ENCODE results near the gene BRCA1.
"Not testable (repeated sequence)": the region's sequence is repeated elsewhere in the genome, so short reads cannot be mapped to it uniquely, and the experiment has no call there.

BRCA1 gene

DNA sequence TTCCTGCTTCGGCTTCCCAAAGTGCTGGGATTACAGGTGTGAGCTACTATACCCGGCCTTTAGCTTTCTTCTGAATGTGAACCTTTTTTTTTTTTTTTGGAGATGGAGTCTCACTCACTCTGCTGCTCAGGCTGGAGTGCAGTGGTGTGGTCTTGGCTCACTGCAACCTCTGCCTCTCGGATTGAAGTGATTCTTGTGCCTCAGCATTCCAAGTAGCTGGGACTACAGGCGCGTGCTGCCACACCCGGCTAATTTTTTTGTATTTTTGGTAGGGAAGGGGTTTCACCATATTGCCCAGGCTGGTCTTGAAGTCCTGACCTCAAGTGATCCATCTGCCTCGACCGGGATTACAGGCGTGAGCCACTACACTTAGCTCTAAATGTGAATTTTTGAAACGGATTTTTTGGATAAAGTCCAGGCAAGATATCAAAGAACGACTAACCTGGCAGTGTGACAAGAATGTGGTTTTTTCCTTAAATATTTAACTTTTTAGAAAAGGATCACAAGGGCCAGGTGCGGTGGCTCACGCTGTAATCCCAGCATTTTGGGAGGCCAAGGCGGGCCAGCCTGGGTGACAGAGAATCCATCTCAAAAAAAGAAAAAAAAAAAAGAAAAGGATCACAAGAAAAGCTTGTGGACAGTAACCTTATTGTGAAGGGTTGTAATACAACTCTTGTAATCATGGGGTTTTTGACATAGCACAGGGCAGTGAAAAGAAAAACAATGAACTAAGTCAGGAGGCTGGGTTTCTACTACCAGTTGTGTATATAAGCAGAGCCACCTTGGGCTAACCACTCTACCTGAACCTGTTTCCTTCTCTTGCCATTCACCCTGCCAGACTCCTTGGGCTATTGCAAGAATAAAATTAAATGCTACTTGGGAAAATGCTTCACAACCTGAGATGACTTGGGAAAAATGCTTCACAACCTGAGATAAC lies 6.2 kb downstream of the BRCA1 start:
- H3K4me1 ChIP-seq, result no peaks in the 10 kb centered on the region
- H3K9ac ChIP-seq, result no peak overlapping the region
- TF ChIP-seq, protein P1, sequence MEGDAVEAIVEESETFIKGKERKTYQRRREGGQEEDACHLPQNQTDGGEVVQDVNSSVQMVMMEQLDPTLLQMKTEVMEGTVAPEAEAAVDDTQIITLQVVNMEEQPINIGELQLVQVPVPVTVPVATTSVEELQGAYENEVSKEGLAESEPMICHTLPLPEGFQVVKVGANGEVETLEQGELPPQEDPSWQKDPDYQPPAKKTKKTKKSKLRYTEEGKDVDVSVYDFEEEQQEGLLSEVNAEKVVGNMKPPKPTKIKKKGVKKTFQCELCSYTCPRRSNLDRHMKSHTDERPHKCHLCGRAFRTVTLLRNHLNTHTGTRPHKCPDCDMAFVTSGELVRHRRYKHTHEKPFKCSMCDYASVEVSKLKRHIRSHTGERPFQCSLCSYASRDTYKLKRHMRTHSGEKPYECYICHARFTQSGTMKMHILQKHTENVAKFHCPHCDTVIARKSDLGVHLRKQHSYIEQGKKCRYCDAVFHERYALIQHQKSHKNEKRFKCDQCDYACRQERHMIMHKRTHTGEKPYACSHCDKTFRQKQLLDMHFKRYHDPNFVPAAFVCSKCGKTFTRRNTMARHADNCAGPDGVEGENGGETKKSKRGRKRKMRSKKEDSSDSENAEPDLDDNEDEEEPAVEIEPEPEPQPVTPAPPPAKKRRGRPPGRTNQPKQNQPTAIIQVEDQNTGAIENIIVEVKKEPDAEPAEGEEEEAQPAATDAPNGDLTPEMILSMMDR (IDR thresholded peaks at IDR 0.05), result no peak
- no peak overlapping the region for H2AFZ ChIP-seq
- H3K4me3 ChIP-seq (ENCODE audit: low read depth, low read length), result no peak overlapping the region
- no peaks in the 10 kb centered on the region for H3K79me2 ChIP-seq
- H3K36me3 ChIP-seq (ENCODE audit: control insufficient read depth, insufficient read depth, low read length), result no peaks in the 10 kb centered on the region
- no peaks in the 10 kb centered on the region for H3K9me3 ChIP-seq (ENCODE audit: control insufficient read depth, low read length)
- H3K27me3 ChIP-seq (ENCODE audit: control insufficient read depth, insufficient read depth, low read length), result no peaks in the 10 kb centered on the region
- no peak overlapping the region for H3K4me2 ChIP-seq (ENCODE audit: low read length)
- no peak overlapping the region for H3K27ac ChIP-seq

DNA sequence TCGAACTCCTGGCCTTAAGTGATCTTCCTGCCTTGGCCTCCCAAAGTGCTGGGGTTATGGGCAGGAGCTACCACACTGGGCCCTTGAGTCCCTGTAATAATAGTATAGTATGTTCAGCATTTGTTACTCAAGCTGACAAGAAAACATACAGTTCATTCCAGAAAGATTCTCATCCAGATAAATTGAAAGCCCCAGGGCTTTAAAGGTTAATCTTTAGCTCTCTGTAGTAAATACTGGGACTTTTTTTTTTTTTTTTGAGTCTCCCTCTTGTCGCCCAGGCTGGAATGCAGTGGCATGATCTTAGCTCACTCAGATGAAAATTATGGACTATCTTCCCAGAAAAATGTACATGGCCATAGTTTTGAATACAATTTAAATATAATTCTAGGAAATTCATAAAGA lies 11.0 kb downstream of the BRCA1 start:
- Histone ChIP-seq H3K79me2 (no peaks in the 10 kb centered on the region), H3K36me3 (ENCODE audit: control insufficient read depth, insufficient read depth, low read length) (no peaks in the 10 kb centered on the region), H3K4me1 (no peaks in the 10 kb centered on the region), H3K27me3 (ENCODE audit: control insufficient read depth, insufficient read depth, low read length) (no peaks in the 10 kb centered on the region), H3K9me3 (ENCODE audit: control insufficient read depth, low read length) (no peaks in the 10 kb centered on the region), H3K27ac (no peak overlapping the region), H3K4me3 (ENCODE audit: low read depth, low read length) (no peak overlapping the region), H2AFZ (no peak overlapping the region), H3K9ac (no peak overlapping the region), H3K4me2 (ENCODE audit: low read length) (no peak overlapping the region)
- TF ChIP-seq, protein P1 (IDR thresholded peaks at IDR 0.05), result no peak

DNA sequence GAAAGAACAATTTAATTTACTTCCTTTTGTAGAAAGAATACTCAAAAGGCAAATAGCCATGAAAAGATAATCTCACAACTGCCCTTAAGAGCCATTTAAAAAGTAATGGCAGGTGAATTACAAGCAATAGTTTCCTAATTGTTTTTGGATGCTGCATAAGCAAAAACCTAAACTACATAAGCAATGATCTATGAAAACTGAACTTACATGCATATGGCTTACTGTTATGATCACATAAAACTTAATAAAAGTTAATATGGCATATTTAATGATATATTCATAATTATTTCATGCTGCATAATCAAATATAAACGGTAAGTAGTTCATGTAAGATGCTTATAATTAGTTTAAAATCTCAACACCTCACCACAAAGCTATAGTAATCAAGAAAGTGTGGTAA lies 18.6 kb downstream of the BRCA1 start:
- Histone ChIP-seq H2AFZ (no peak overlapping the region), H3K9ac (no peak overlapping the region), H3K27me3 (ENCODE audit: control insufficient read depth, insufficient read depth, low read length) (no peaks in the 10 kb centered on the region), H3K27ac (no peak overlapping the region), H3K4me2 (ENCODE audit: low read length) (no peak overlapping the region), H3K79me2 (no peaks in the 10 kb centered on the region), H3K9me3 (ENCODE audit: control insufficient read depth, low read length) (no peaks in the 10 kb centered on the region), H3K4me1 (no peaks in the 10 kb centered on the region), H3K4me3 (ENCODE audit: low read depth, low read length) (no peak overlapping the region), H3K36me3 (ENCODE audit: control insufficient read depth, insufficient read depth, low read length) (no peaks in the 10 kb centered on the region)
- TF ChIP-seq, protein P1 (IDR thresholded peaks at IDR 0.05), result no peak

DNA sequence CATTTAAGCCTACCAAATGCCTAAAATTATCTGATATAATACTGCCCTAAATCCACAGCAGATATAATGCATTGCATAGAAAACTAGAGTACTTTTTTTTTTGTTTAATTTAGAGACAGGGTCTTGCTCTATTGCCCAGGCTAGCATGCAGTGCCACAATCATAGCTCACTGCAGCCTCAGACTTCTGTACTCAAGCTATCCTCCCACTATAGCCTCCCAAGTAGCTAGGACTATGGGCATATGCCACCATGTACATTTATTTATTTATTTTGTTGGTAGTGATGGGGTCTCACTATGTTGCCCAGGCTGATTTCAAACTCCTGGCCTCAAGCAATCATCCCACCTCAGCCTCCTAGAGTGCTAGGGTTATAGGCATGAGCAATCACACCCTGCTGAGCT lies 20.0 kb downstream of the BRCA1 start:
- H3K4me3 ChIP-seq (ENCODE audit: low read depth, low read length), result no peak overlapping the region
- H3K27me3 ChIP-seq (ENCODE audit: control insufficient read depth, insufficient read depth, low read length), result no peaks in the 10 kb centered on the region
- no peak overlapping the region for H3K4me2 ChIP-seq (ENCODE audit: low read length)
- no peak overlapping the region for H2AFZ ChIP-seq
- TF ChIP-seq, protein P1 (IDR thresholded peaks at IDR 0.05), result no peak
- no peaks in the 10 kb centered on the region for H3K4me1 ChIP-seq
- no peaks in the 10 kb centered on the region for H3K79me2 ChIP-seq
- no peaks in the 10 kb centered on the region for H3K36me3 ChIP-seq (ENCODE audit: control insufficient read depth, insufficient read depth, low read length)
- no peak overlapping the region for H3K27ac ChIP-seq
- H3K9ac ChIP-seq, result no peak overlapping the region
- no peaks in the 10 kb centered on the region for H3K9me3 ChIP-seq (ENCODE audit: control insufficient read depth, low read length)

DNA sequence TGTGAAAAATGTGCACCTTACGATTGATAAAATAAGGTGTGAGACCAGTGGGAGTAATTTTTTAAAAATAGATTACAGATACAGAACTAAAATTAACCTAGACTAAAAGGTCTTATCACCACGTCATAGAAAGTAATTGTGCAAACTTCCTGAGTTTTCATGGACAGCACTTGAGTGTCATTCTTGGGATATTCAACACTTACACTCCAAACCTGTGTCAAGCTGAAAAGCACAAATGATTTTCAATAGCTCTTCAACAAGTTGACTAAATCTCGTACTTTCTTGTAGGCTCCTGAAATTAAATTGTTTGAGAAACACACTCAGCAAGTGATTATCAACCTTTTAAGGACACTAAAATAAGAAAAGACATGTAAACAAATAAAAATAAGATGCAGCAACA lies 20.5 kb downstream of the BRCA1 start:
- Histone ChIP-seq H2AFZ (no peak overlapping the region), H3K36me3 (ENCODE audit: control insufficient read depth, insufficient read depth, low read length) (no peaks in the 10 kb centered on the region), H3K4me2 (ENCODE audit: low read length) (no peak overlapping the region), H3K79me2 (no peaks in the 10 kb centered on the region), H3K9ac (no peak overlapping the region), H3K27me3 (ENCODE audit: control insufficient read depth, insufficient read depth, low read length) (no peaks in the 10 kb centered on the region), H3K4me3 (ENCODE audit: low read depth, low read length) (no peak overlapping the region), H3K9me3 (ENCODE audit: control insufficient read depth, low read length) (no peaks in the 10 kb centered on the region), H3K27ac (no peak overlapping the region), H3K4me1 (no peaks in the 10 kb centered on the region)
- TF ChIP-seq, protein P1 (IDR thresholded peaks at IDR 0.05), result no peak

DNA sequence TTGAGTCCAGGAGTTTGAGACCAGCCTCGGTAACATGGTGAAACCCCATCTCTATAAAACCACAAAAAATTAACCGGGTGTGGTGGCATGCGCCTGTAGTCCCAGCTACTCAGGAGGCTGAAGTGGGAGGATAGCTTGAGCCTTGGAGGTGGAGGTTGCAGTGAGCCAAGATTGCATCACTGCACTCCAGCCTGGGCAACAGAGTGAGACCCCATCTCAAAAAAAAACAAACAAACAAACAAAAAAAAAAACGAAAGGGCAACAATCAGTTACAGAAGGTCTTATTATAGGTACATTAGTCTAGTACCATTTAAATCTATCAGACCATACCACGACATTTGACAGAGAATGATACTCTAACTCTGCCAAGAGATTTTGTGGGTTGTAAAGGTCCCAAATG lies 29.8 kb downstream of the BRCA1 start:
- not testable (repeated sequence) for H3K9me3 ChIP-seq (ENCODE audit: control insufficient read depth, low read length); H3K4me3 ChIP-seq (ENCODE audit: low read depth, low read length); H3K27me3 ChIP-seq (ENCODE audit: control insufficient read depth, insufficient read depth, low read length); H3K36me3 ChIP-seq (ENCODE audit: control insufficient read depth, insufficient read depth, low read length); H3K79me2 ChIP-seq; H3K27ac ChIP-seq; H3K4me2 ChIP-seq (ENCODE audit: low read length); H2AFZ ChIP-seq; H3K9ac ChIP-seq
- H3K4me1 ChIP-seq, result peaks cover 12% of the 10 kb centered on the region
